Dedifferentiated amniotic fluid mesenchymal stem cell (primary cell): ENCODE results near the gene SLC30A3.
"Not testable (repeated sequence)": the region's sequence is repeated elsewhere in the genome, so short reads cannot be mapped to it uniquely, and the experiment has no call there.

Experiments
- DNase-seq: peaks from one replicate; pipeline ENCODE4 v3.0.0-alpha.2; 2016; ENCODE audit errors: extremely low spot score

SLC30A3 gene

GRCh38 chr2:27262379-27263286, at the start of gene SLC30A3:
SLC30A3 (minus strand) TSS chr2:27263047; CDS start chr2:27262906, 141 bp downstream.
- no peak for DNase-seq

GRCh38 chr2:27312152-27312551, 49.3 kb upstream of the SLC30A3 start:
- no peak for DNase-seq

GRCh38 chr2:27309651-27310050, 46.8 kb upstream of the SLC30A3 start:
- DNase-seq = no peak

- DNase-seq = no peak
These were observed 45.6 kb upstream of the SLC30A3 start, which contains the start of gene UCN for GRCh38 chr2:27308359-27308881. UCN (minus strand) TSS chr2:27308445; CDS start chr2:27307895, 550 bp downstream.

GRCh38 chr2:27307545-27308358, 44.9 kb upstream of the SLC30A3 start:
- no peak for DNase-seq

- DNase-seq = no peak
These were observed 44.4 kb upstream of the SLC30A3 start for GRCh38 chr2:27307287-27307544.

- DNase-seq = no peak
These were observed 43.9 kb upstream of the SLC30A3 start for GRCh38 chr2:27306573-27307286.

GRCh38 chr2:27306136-27306535, 43.3 kb upstream of the SLC30A3 start:
- DNase-seq = no peak

- DNase-seq = no peak
These were observed 42.7 kb upstream of the SLC30A3 start for GRCh38 chr2:27305516-27305915.

- DNase-seq = no peak
These were observed 41.8 kb upstream of the SLC30A3 start for GRCh38 chr2:27304488-27305240.

GRCh38 chr2:27303093-27304025, 40.5 kb upstream of the SLC30A3 start:
- peak; percentile 75 for DNase-seq

- not testable (repeated sequence) for DNase-seq
These were observed 37.8 kb upstream of the SLC30A3 start for GRCh38 chr2:27300606-27301005.

- no peak for DNase-seq
These were observed 35.7 kb upstream of the SLC30A3 start for GRCh38 chr2:27298391-27299080.

GRCh38 chr2:27297195-27297594, 34.3 kb upstream of the SLC30A3 start:
- DNase-seq = no peak

GRCh38 chr2:27296481-27296880, 33.6 kb upstream of the SLC30A3 start:
- DNase-seq = no peak

GRCh38 chr2:27294928-27295327, 32.1 kb upstream of the SLC30A3 start:
- no peak for DNase-seq

- no peak for DNase-seq
These were observed 29.0 kb upstream of the SLC30A3 start for GRCh38 chr2:27291865-27292264.

GRCh38 chr2:27290549-27290948, 27.7 kb upstream of the SLC30A3 start:
- no peak for DNase-seq

- no peak for DNase-seq
These were observed 25.8 kb upstream of the SLC30A3 start for GRCh38 chr2:27288610-27289009.

GRCh38 chr2:27285481-27285880, 22.6 kb upstream of the SLC30A3 start:
- no peak for DNase-seq
